ENCODE results near the gene SPSB4.

The SPSB4 gene

DNA sequence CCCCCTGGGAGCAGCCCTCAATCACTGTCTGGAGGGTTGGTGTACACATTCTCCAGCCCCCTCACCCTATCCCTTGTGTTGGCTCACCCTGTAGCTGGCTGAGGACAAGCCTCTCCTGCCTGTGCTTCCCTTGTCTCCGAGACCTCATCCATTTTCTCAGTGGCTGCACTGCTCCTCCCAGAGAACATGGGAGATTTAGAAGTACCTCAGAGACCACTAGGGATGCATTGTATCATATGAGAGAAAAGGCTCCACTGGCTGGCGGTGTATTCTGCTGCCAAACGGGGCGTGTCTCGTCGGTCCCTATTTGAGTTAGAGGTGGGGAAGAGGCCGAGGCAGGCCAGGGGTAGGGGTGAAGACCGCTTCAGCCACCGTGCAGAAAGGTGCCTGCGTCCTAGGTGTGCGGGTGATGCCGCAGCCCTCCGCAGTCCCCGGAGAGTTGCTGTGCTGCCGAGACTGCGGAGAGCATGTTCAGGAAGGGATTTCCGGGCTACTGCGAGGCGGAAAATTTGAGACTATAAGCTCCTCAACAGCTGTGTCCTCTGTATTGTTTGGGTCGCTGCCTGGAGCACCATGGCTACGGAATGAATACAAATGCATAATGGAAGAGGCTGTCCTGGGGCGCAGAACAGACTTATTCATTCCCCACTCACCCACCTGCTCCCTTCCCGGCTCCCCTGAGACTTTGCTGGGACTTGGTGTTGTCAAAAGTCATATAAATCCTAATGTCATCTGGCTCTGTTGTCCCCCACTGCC, 43.8 kb downstream of the SPSB4 start:
- H3K4me1 ChIP-seq (ENCODE audit: control insufficient read depth in 1 of 2, insufficient read depth in 1 of 2, low read depth in 1 of 2, low read length in 1 of 2), result peaks cover 0 to 3% of the 10 kb centered on the region in 2 experiments
- H3K27ac ChIP-seq, result no peak overlapping the region

GRCh38 chr3:141095546-141095937, 44.4 kb downstream of the SPSB4 start:
- TF ChIP-seq CTCF (IDR thresholded peaks at IDR 0.05), result no peak
- no peaks in the 10 kb centered on the region for H3K36me3 ChIP-seq
- no peaks in the 10 kb centered on the region for H3K4me1 ChIP-seq (ENCODE audit: control insufficient read depth in 1 of 2, insufficient read depth in 1 of 2, low read depth in 1 of 2, low read length in 1 of 2)
- H3K27me3 ChIP-seq, result no peaks in the 10 kb centered on the region
- H3K27ac ChIP-seq, result no peak overlapping the region
- H3K9me3 ChIP-seq, result no peaks in the 10 kb centered on the region
- H3K4me3 ChIP-seq (ENCODE audit: low read depth in 1 of 2, low read length in 1 of 2), result no peak overlapping the region

More for the DNA sequence above, 43.8 kb downstream of the SPSB4 start:
- no peaks in the 10 kb centered on the region for H3K36me3 ChIP-seq
- H3K27me3 ChIP-seq, result no peaks in the 10 kb centered on the region
- TF ChIP-seq CTCF (IDR thresholded peaks at IDR 0.05), result no peak
- H3K9me3 ChIP-seq, result no peaks in the 10 kb centered on the region
- H3K4me3 ChIP-seq (ENCODE audit: low read depth in 1 of 2, low read length in 1 of 2), result no peak overlapping the region

- H3K27ac ChIP-seq, result no peak overlapping the region
- no peaks in the 10 kb centered on the region for H3K27me3 ChIP-seq
- no peaks in the 10 kb centered on the region for H3K36me3 ChIP-seq
- H3K9me3 ChIP-seq, result no peaks in the 10 kb centered on the region
- no peak for TF ChIP-seq CTCF (IDR thresholded peaks at IDR 0.05)
- H3K4me1 ChIP-seq (ENCODE audit: control insufficient read depth in 1 of 2, insufficient read depth in 1 of 2, low read depth in 1 of 2, low read length in 1 of 2), result no peaks in the 10 kb centered on the region
- no peak overlapping the region for H3K4me3 ChIP-seq (ENCODE audit: low read depth in 1 of 2, low read length in 1 of 2)
Observed at GRCh38 chr3:141096164-141096563, 45.0 kb downstream of the SPSB4 start.

- Histone ChIP-seq H3K27ac (no peak overlapping the region), H3K4me3 (ENCODE audit: low read depth in 1 of 2, low read length in 1 of 2) (no peak overlapping the region), H3K9me3 (no peaks in the 10 kb centered on the region), H3K36me3 (no peaks in the 10 kb centered on the region), H3K4me1 (ENCODE audit: control insufficient read depth in 1 of 2, insufficient read depth in 1 of 2, low read depth in 1 of 2, low read length in 1 of 2) (no peaks in the 10 kb centered on the region), H3K27me3 (no peaks in the 10 kb centered on the region)
- no peak for TF ChIP-seq CTCF (IDR thresholded peaks at IDR 0.05)
Observed at GRCh38 chr3:141096981-141097380, 45.8 kb downstream of the SPSB4 start.

GRCh38 chr3:141100112-141100511, 49.0 kb downstream of the SPSB4 start:
- Histone ChIP-seq H3K4me3 (ENCODE audit: low read depth in 1 of 2, low read length in 1 of 2) (no peak overlapping the region), H3K27me3 (no peaks in the 10 kb centered on the region)
- no peak for TF ChIP-seq CTCF (IDR thresholded peaks at IDR 0.05)

More at GRCh38 chr3:141100112-141100511, 49.0 kb downstream of the SPSB4 start:
- Histone ChIP-seq H3K27ac (no peak overlapping the region), H3K36me3 (no peaks in the 10 kb centered on the region), H3K9me3 (no peaks in the 10 kb centered on the region), H3K4me1 (ENCODE audit: control insufficient read depth in 1 of 2, insufficient read depth in 1 of 2, low read depth in 1 of 2, low read length in 1 of 2) (no peaks in the 10 kb centered on the region)

Data from neutrophil (primary cell).